Measurements from ENCODE around the gene MEA1. TPM values are rescaled to one million over a fixed set of nuclear protein-coding genes. Genes with fewer than 3 reads are reported as not detected.
A peak's percentile ranks its signal among the peaks of the same experiment; 100 is the strongest.

The MEA1 gene
- total RNA-seq, 6 donors from 2014 or later = 32.1 to 52.6 (median 43.0) TPM

GRCh38 chr6:42987533-42988451 lies 26.0 kb downstream of the MEA1 start:
- TF ChIP-seq EP300 (IDR thresholded peaks at IDR 0.05) (no peak), POLR2AphosphoS5 (IDR thresholded peaks at IDR 0.05) (no peak), POLR2A (IDR thresholded peaks at IDR 0.05) (no peak)
- TF ChIP-seq, protein P1, sequence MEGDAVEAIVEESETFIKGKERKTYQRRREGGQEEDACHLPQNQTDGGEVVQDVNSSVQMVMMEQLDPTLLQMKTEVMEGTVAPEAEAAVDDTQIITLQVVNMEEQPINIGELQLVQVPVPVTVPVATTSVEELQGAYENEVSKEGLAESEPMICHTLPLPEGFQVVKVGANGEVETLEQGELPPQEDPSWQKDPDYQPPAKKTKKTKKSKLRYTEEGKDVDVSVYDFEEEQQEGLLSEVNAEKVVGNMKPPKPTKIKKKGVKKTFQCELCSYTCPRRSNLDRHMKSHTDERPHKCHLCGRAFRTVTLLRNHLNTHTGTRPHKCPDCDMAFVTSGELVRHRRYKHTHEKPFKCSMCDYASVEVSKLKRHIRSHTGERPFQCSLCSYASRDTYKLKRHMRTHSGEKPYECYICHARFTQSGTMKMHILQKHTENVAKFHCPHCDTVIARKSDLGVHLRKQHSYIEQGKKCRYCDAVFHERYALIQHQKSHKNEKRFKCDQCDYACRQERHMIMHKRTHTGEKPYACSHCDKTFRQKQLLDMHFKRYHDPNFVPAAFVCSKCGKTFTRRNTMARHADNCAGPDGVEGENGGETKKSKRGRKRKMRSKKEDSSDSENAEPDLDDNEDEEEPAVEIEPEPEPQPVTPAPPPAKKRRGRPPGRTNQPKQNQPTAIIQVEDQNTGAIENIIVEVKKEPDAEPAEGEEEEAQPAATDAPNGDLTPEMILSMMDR (IDR thresholded peaks at IDR 0.05) = no peak
- Histone ChIP-seq H3K4me3 (no peak overlapping the region), H3K4me1 (peaks cover 32 to 49% (median 44%) of the 10 kb centered on the region in 4 donors), H3K36me3 (peaks cover 3 to 16% (median 11%) of the 10 kb centered on the region in 4 donors), H3K27ac (no peak overlapping the region), H3K9me3 (no peaks in the 10 kb centered on the region), H3K27me3 (no peaks in the 10 kb centered on the region)
- DNase-seq (no peak), ATAC-seq (ENCODE audit: low FRiP score in 2 of 2) (no peak)
- 62 to 69% methylated on average over 5 of the region's 5 CpGs for WGBS, 2 donors

DNA sequence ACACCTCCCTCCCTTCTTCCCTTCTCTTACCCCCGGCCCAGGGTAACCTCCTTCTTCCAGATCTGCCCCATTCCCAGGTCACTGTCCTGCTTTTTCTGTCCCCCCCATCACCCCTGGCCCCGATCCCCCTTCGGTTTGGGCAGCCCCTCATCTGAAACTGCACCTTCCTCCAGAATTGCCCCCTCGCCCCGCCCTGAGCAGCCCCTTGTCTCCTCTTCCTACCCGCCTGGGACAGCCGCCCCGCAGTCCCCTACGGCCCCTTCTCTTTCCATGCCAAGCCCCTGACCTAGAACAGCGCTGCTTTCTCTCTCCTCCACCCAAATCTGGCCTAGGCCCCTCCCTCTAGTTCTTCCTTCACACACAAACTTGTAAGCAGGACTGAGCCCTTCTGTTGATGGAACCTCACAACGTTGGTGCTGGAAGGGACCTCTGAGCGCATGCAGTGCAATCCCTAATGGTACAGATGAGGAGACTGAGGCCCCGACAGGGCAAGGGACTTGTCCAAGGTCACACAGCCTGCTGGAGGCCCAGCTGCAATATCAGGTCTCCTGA lies 28.7 kb downstream of the MEA1 start:
- Histone ChIP-seq H3K4me3 (peak overlapping the region; percentile 74 to 97 (median 80)), H3K4me1 (peaks cover 32 to 53% (median 46%) of the 10 kb centered on the region in 4 donors), H3K27me3 (no peaks in the 10 kb centered on the region), H3K27ac (peak overlapping the region; percentile 74 to 92 (median 89)), H3K9me3 (no peaks in the 10 kb centered on the region), H3K36me3 (peaks cover 3 to 9% (median 5%) of the 10 kb centered on the region in 4 donors)
- no peak for DNase-seq
- WGBS, 2 donors = 10 to 15% methylated on average over 12 to 13 of the region's 13 CpGs
- TF ChIP-seq, protein P1 (IDR thresholded peaks at IDR 0.05) = no peak
- TF ChIP-seq EP300 (IDR thresholded peaks at IDR 0.05) (no peak), POLR2AphosphoS5 (IDR thresholded peaks at IDR 0.05) (no peak), POLR2A (IDR thresholded peaks at IDR 0.05) (no peak)
- peak in 1 of 2 donors; percentile 21 for ATAC-seq (ENCODE audit: low FRiP score in 2 of 2)

GRCh38 chr6:42984001-42984923 lies 29.5 kb downstream of the MEA1 start, which contains the start of gene PPP2R5D:
Gene PPP2R5D (plus strand): TSS chr6:42984570. CDS start chr6:42984678, 108 bp downstream.
- Histone ChIP-seq H3K27me3 (no peaks in the 10 kb centered on the region), H3K4me3 (peak within 1 kb of the TSS; percentile 74 to 97 (median 80)), H3K9me3 (no peaks in the 10 kb centered on the region), H3K27ac (peak within 1 kb of the TSS; percentile 74 to 92 (median 89)), H3K36me3 (peaks cover 0 to 2% (median 0%) of the 10 kb centered on the region in 4 donors), H3K4me1 (peaks cover 34 to 59% (median 53%) of the 10 kb centered on the region in 4 donors)
- peak; percentile 97 to 98 for ATAC-seq (ENCODE audit: low FRiP score in 2 of 2)
- peak; percentile 18 to 89 for TF ChIP-seq POLR2AphosphoS5 (IDR thresholded peaks at IDR 0.05)
- TF ChIP-seq, protein P1 (IDR thresholded peaks at IDR 0.05) = peak in 4 of 6 experiments; percentile 6 to 49 (median 32)
- TF ChIP-seq EP300 (IDR thresholded peaks at IDR 0.05) = no peak
- TF ChIP-seq POLR2A (IDR thresholded peaks at IDR 0.05) = peak in 3 of 4 donors; percentile 41 to 89 (median 87)
- WGBS, 2 donors = 0% methylated on average over 25 to 56 of the region's 59 CpGs
- DNase-seq = peak; percentile 96 to 99

GRCh38 chr6:42981836-42982235 lies 31.9 kb downstream of the MEA1 start:
- Histone ChIP-seq H3K27me3 (no peaks in the 10 kb centered on the region), H3K9me3 (no peaks in the 10 kb centered on the region), H3K36me3 (no peaks in the 10 kb centered on the region), H3K4me1 (peaks cover 34 to 54% (median 47%) of the 10 kb centered on the region in 4 donors), H3K4me3 (no peak overlapping the region), H3K27ac (no peak overlapping the region)
- DNase-seq (no peak), ATAC-seq (ENCODE audit: low FRiP score in 2 of 2) (no peak)
- TF ChIP-seq EP300 (IDR thresholded peaks at IDR 0.05) (no peak), POLR2AphosphoS5 (IDR thresholded peaks at IDR 0.05) (no peak), POLR2A (IDR thresholded peaks at IDR 0.05) (no peak)
- TF ChIP-seq, protein P1 (IDR thresholded peaks at IDR 0.05) = no peak
- 74 to 87% methylated on average over 5 of the region's 5 CpGs for WGBS, 2 donors
